Liver (tissue), 9 donors: ENCODE measurements around the gene RFPL3. TPM values are rescaled to one million over a fixed set of nuclear protein-coding genes. Genes with fewer than 3 reads are reported as not detected.

Source experiments
- DNase-seq: peaks from one replicate; pipeline ENCODE4 v3.0.0-alpha.2; 2017; ENCODE audit warnings: low spot score
- H3K27ac ChIP-seq, 2 donors: one replicate each; pipeline ENCODE4 v1.7.0; 2013; ENCODE audit warnings: inconsistent platforms in 2 of 2, low read length in 2 of 2, control low read depth in 1 of 2, low read depth in 1 of 2, mild to moderate bottlenecking in 1 of 2
- H3K27me3 ChIP-seq, 4 donors: one replicate each; pipeline versions ENCODE4 v1.6.1 to v1.7.0; 2013; ENCODE audit warnings: low read length in 3 of 4, inconsistent platforms in 1 of 4, mild to moderate bottlenecking in 1 of 4, moderate library complexity in 1 of 4; ENCODE audit not compliant: control insufficient read depth in 4 of 4, insufficient read depth in 4 of 4
- H3K36me3 ChIP-seq, 4 donors: one replicate each; pipeline versions ENCODE4 v1.6.1 to v1.7.0; 2013; ENCODE audit warnings: low read length in 3 of 4, mild to moderate bottlenecking in 3 of 4, low read depth in 1 of 4, moderate library complexity in 1 of 4; ENCODE audit not compliant: control insufficient read depth in 4 of 4, insufficient read depth in 3 of 4
- H3K4me1 ChIP-seq, 4 donors: one replicate each; pipeline versions ENCODE4 v1.6.1 to v1.7.0; 2013; ENCODE audit warnings: low read length in 3 of 4, mild to moderate bottlenecking in 3 of 4, moderate library complexity in 1 of 4; ENCODE audit not compliant: control insufficient read depth in 4 of 4, insufficient read depth in 4 of 4
- H3K4me3 ChIP-seq, 3 donors: one replicate each; pipeline versions ENCODE4 v1.6.1 to v1.7.0; 2013; ENCODE audit warnings: low read length in 3 of 3, control low read depth in 1 of 3, low read depth in 1 of 3, mild to moderate bottlenecking in 1 of 3
- H3K9ac ChIP-seq, 2 donors: one replicate each; pipeline ENCODE4 v1.7.0; 2013; ENCODE audit warnings: low read length in 2 of 2, mild to moderate bottlenecking in 2 of 2, moderate library complexity in 2 of 2, control low read depth in 1 of 2, low read depth in 1 of 2
- H3K9me3 ChIP-seq, 4 donors: one replicate each; pipeline versions ENCODE4 v1.6.1 to v1.7.0; 2013; ENCODE audit warnings: low read length in 3 of 4; ENCODE audit not compliant: control insufficient read depth in 4 of 4
- ATF3 ChIP-seq: IDR thresholded peaks from 2 replicates; pipeline ENCODE4 v1.6.1; 2016; ENCODE audit warnings: antibody characterized with exemption
- CTCF ChIP-seq: fragments of 150-350 bp; IDR thresholded peaks from 2 replicates; pipeline ENCODE4 v1.5.1; 2017; ENCODE audit warnings: improper control_type of control experiment, low read depth, low read length; ENCODE audit not compliant: missing input control
- EGR1 ChIP-seq, 2 donors: IDR thresholded peaks; 2 replicates each; pipeline ENCODE4 v1.6.1; 2016 to 2018; ENCODE audit warnings: antibody characterized with exemption in 2 of 2, low read depth in 2 of 2
- FOXA1 ChIP-seq: IDR thresholded peaks from 2 replicates; pipeline ENCODE4 v1.6.1; 2016; ENCODE audit warnings: antibody characterized with exemption
- FOXA2 ChIP-seq: IDR thresholded peaks from 2 replicates; pipeline ENCODE4 v1.6.1; 2016; ENCODE audit warnings: antibody characterized with exemption
- GABPA ChIP-seq, 2 donors: IDR thresholded peaks in 1 of 2; conservative IDR thresholded peaks in 1 of 2; 2 replicates each; pipeline ENCODE4 v1.6.1; 2016; ENCODE audit warnings: antibody characterized with exemption in 2 of 2, mild to moderate bottlenecking in 1 of 2, moderate library complexity in 1 of 2
- HNF4A ChIP-seq, 2 donors: conservative IDR thresholded peaks; 2 replicates each; pipeline ENCODE4 v1.6.1; 2016; ENCODE audit warnings: antibody characterized with exemption in 2 of 2, mild to moderate bottlenecking in 2 of 2
- HNF4G ChIP-seq: IDR thresholded peaks from 2 replicates; pipeline ENCODE4 v1.6.1; 2016; ENCODE audit warnings: antibody characterized with exemption
- JUND ChIP-seq, 2 donors: IDR thresholded peaks; 2 replicates each; pipeline ENCODE4 v1.6.1; 2016; ENCODE audit warnings: antibody characterized with exemption in 2 of 2
- MAX ChIP-seq: IDR thresholded peaks from 2 replicates; pipeline ENCODE4 v1.6.1; 2016; ENCODE audit warnings: antibody characterized with exemption
- NR2F2 ChIP-seq: IDR thresholded peaks from 2 replicates; pipeline ENCODE4 v1.6.1; 2016; ENCODE audit warnings: antibody characterized with exemption
- RAD21 ChIP-seq, 2 donors: IDR thresholded peaks; 2 replicates each; pipeline ENCODE4 v1.6.1; 2016; ENCODE audit warnings: antibody characterized with exemption in 2 of 2, mild to moderate bottlenecking in 2 of 2
- REST ChIP-seq: IDR thresholded peaks from 2 replicates; pipeline ENCODE4 v1.6.1; 2016; ENCODE audit warnings: antibody characterized with exemption, mild to moderate bottlenecking
- RXRA ChIP-seq, 2 donors: IDR thresholded peaks; 2 replicates each; pipeline ENCODE4 v1.6.1; 2017 to 2018; ENCODE audit warnings: antibody characterized with exemption in 2 of 2, mild to moderate bottlenecking in 1 of 2
- SP1 ChIP-seq: IDR thresholded peaks from 2 replicates; pipeline ENCODE4 v1.6.1; 2018; ENCODE audit warnings: antibody characterized with exemption, mild to moderate bottlenecking
- TAF1 ChIP-seq: conservative IDR thresholded peaks from 2 replicates; pipeline ENCODE4 v1.6.1; 2016; ENCODE audit warnings: antibody characterized with exemption, mild to moderate bottlenecking
- YY1 ChIP-seq: IDR thresholded peaks from 2 replicates; pipeline ENCODE4 v1.6.1; 2016; ENCODE audit warnings: antibody characterized with exemption, mild to moderate bottlenecking
- ZBTB33 ChIP-seq: IDR thresholded peaks from 2 replicates; pipeline ENCODE4 v1.6.1; 2016; ENCODE audit warnings: antibody characterized with exemption
- WGBS: extraction: QIAGEN DNeasy Blood & Tissue Kit; methylation state at CpG from one replicate; pipeline ENCODE4 v1.1.7; 2013; 5-methylcytosine and 5-hydroxymethylcytosine counted together
- polyA plus RNA-seq, 2 donors: library from polyadenylated mRNA; stranded (reverse) in 1 of 2; unstranded in 1 of 2; fragments of 200-250 nt in 1 of 2; fragments of >200 nt in 1 of 2; fragmentation: Nextera tagmentation in 1 of 2; extraction: Ambion mirVana in 1 of 2; gene quantifications; one replicate each; pipeline versions ENCODE4 v1.2.1 to v1.2.3, GENCODE V29; 2013 to 2015
- total RNA-seq, 2 donors: library from RNA; depleted of rRNA; stranded (reverse); fragments of >200 nt; gene quantifications; one replicate each; pipeline ENCODE4 v1.2.3, GENCODE V29; 2014
- donor health status: healthy.
- donor health status: healthy.
- donor health status: healthy.
- donor health status: healthy.
- donor health status: healthy.

Gene RFPL3
- total and polyA plus RNA-seq, 4 donors, result not detected

GRCh38 chr22:32331236-32331917 is 26.3 kb upstream of the RFPL3 start:
- H3K4me3 ChIP-seq, result no peak overlapping the region
- DNase-seq, result peak; percentile 23
- H3K9me3 ChIP-seq, result peaks cover 0 to 1% (median 0%) of the 10 kb centered on the region in 4 donors
- 82% methylated on average over 28 of the region's 28 CpGs for WGBS
- TF ChIP-seq ATF3 (no peak), SP1 (no peak), RAD21 (IDR thresholded peaks at IDR 0.05) (no peak), MAX (no peak), YY1 (no peak), FOXA2 (no peak), RXRA (IDR thresholded peaks at IDR 0.05) (no peak), FOXA1 (no peak), NR2F2 (no peak), REST (no peak), EGR1 (IDR thresholded peaks at IDR 0.05; ENCODE audit: low read depth in 2 of 2) (no peak), HNF4A (conservative IDR thresholded peaks at IDR 0.05) (no peak)
- no peak overlapping the region for H3K27ac ChIP-seq
- H3K27me3 ChIP-seq, result peaks cover 0 to 4% (median 0%) of the 10 kb centered on the region in 4 donors
- H3K36me3 ChIP-seq, result no peaks in the 10 kb centered on the region
- H3K4me1 ChIP-seq, result no peaks in the 10 kb centered on the region
- H3K9ac ChIP-seq, result no peak overlapping the region

- H3K27ac ChIP-seq, result no peak overlapping the region
- H3K4me1 ChIP-seq, result no peaks in the 10 kb centered on the region
- no peak overlapping the region for H3K4me3 ChIP-seq
- 71% methylated on average over 15 of the region's 15 CpGs for WGBS
- H3K9ac ChIP-seq, result no peak overlapping the region
- H3K9me3 ChIP-seq, result peaks cover 0 to 1% (median 0%) of the 10 kb centered on the region in 4 donors
- no peaks in the 10 kb centered on the region for H3K36me3 ChIP-seq
- H3K27me3 ChIP-seq, result peaks cover 0 to 4% (median 0%) of the 10 kb centered on the region in 4 donors
- DNase-seq, result peak; percentile 23
- TF ChIP-seq FOXA1, result no peak
- no peak for TF ChIP-seq TAF1
- no peak for TF ChIP-seq RAD21 (IDR thresholded peaks at IDR 0.05)
- TF ChIP-seq EGR1 (IDR thresholded peaks at IDR 0.05; ENCODE audit: low read depth in 2 of 2), result no peak
- TF ChIP-seq GABPA (IDR thresholded peaks at IDR 0.05 in 1 of 2, conservative IDR thresholded peaks at IDR 0.05 in 1 of 2), result no peak
- TF ChIP-seq NR2F2, result no peak
- no peak for TF ChIP-seq CTCF
- TF ChIP-seq JUND (IDR thresholded peaks at IDR 0.05), result no peak
- no peak for TF ChIP-seq REST
- no peak for TF ChIP-seq ZBTB33
- no peak for TF ChIP-seq HNF4A (conservative IDR thresholded peaks at IDR 0.05)
- no peak for TF ChIP-seq FOXA2
- no peak for TF ChIP-seq YY1
- no peak for TF ChIP-seq ATF3
- no peak for TF ChIP-seq HNF4G
- no peak for TF ChIP-seq RXRA (IDR thresholded peaks at IDR 0.05)
These were observed 25.5 kb upstream of the RFPL3 start for GRCh38 chr22:32331918-32332725.
